NCI-H1694 treated with DMSO at 0.1 percent for 48 hours (cell line): Measurements from ENCODE around the gene ALG2.
A peak's percentile ranks its signal among the peaks of the same experiment; 100 is the strongest.

ENCODE experiments used
- DNase-seq: peaks from one replicate; lab custom pipeline; 2025; lab: John Stamatoyannopoulos, UW

Gene ALG2

GRCh38 chr9:99172124-99173091 is 49.3 kb downstream of the ALG2 start:
- peak; percentile 84 for DNase-seq

GRCh38 chr9:99171225-99172123 is 50.3 kb downstream of the ALG2 start:
- no peak for DNase-seq

DNA sequence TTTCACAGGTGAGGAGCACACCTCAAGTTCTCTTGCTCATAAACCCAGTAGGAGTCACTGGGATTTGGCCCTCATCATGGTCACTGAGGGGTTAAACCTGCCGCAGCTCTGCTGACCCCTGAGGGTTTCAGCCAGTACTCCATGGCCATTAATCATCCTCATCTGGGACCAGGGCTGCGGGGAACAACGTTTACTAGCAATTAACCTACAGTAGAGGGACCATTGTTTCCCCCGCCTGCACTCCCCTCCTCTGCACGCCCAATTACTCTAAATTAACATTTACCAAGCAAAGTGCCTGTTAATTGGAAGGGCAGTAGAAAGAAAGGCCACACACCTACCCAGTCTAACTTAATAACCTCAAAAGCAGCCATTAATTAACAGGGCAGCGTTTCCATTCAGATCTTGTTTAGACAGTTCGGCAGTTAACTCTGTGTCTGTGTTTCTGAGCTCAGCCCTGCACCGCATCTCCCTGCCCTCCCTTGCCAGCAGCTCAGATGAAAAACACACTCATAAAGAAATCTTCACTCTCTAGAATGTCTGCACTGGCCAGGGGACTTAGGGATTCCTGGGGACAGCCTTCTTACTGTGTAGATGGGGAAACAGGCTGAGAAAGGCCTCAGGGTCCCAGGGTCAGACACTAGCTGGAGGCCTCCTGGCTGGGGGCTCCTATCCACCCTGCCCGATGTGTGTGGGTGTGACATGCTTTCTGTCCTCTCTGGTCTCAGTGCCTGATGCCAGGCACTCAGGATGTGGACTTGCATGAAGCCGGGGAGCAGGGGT is 51.6 kb downstream of the ALG2 start:
- peak; percentile 41 for DNase-seq

GRCh38 chr9:99169086-99169485 is 52.7 kb downstream of the ALG2 start:
- DNase-seq = no peak

DNA sequence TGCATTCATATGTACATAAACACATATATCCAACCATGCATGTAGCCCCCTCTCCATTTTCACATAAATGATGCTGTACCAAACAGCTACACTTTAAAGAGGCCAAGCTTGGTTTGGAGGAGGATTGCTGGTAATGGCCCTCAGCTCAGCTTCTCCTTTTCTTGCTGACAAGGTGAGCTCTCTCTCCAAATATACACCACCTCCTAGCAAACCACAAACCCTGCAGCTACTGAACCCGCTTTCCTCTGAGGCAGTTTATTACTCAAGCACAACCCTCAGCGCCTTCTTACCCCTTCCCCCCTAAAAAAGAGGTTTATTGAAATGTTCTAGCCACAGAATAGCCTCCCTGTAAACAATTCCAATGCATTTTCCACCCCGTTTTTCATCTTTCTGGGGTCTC is 54.0 kb downstream of the ALG2 start:
- no peak for DNase-seq

DNA sequence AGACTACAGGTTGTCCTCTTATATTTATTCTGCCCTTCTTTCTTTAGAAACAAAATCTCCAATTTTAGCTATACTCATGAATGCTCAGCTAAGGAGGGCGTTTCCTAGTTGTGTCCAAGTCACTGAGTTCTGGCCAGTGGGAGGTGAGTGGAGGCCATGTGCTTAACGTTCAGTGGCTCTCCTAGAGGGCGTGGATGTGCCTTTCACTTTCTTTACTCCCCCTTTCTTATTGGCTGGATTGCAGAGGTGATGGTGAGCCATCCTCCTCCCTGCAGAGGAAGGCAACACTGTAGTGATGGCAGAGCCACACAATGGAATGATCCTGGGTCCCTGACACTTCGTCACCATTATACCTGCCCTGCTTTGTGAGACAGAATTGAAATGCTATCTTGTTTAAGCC is 54.6 kb downstream of the ALG2 start:
- peak; percentile 57 for DNase-seq
